Measurements from ENCODE around the gene CARMIL1.

CARMIL1 gene

DNA sequence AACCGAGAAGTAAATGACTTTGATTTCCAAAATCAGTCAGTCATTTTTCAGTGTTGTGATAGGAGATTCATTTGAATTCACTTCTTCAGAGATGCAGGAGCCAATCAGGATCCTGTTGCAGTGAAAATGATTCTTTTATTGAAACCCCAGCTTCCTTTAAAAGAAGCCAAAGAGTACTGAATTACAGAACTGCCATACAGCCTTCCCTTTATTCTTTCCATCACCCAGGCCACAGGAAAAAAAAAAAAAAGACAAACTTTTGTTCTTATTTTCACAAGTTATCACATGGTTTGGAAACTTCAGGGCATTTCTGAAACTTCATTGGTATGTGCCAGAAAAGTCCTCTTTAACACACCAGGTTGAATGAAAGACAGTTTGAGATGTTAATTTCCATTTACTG, 1.8 kb upstream of the CARMIL1 start:
- no peak overlapping the region; the same call in 1 of the 2 replicates for H3K27ac ChIP-seq
- TF ChIP-seq CTCF (conservative IDR thresholded peaks at IDR 0.05): no peak

DNA sequence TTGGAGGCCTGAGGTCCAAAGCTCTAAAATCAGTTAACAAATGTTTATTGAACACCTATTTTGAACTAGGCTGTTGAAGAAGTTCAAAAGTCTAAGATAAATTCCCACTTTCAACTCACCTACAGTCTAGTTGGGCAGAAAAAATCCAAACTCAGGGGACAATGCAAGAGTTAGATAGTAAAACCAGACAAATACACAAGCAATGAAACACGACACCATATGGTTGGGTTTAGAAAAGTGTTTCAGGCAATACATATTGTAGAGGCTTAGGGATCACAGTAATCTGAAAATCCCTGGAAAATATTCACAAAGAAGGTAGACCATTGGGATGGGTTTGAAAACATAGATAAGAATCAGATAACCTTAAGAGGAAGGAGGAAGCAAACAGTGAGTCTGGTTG, 1.3 kb upstream of the CARMIL1 start:
- peak overlapping the region; percentile 86 for H3K27ac ChIP-seq
- no peak for TF ChIP-seq CTCF (conservative IDR thresholded peaks at IDR 0.05)

- no peak for TF ChIP-seq CTCF (conservative IDR thresholded peaks at IDR 0.05)
- peak overlapping the region; percentile 86 for H3K27ac ChIP-seq
Observed at GRCh38 chr6:25278261-25278913, 787 bp upstream of the CARMIL1 start.

DNA sequence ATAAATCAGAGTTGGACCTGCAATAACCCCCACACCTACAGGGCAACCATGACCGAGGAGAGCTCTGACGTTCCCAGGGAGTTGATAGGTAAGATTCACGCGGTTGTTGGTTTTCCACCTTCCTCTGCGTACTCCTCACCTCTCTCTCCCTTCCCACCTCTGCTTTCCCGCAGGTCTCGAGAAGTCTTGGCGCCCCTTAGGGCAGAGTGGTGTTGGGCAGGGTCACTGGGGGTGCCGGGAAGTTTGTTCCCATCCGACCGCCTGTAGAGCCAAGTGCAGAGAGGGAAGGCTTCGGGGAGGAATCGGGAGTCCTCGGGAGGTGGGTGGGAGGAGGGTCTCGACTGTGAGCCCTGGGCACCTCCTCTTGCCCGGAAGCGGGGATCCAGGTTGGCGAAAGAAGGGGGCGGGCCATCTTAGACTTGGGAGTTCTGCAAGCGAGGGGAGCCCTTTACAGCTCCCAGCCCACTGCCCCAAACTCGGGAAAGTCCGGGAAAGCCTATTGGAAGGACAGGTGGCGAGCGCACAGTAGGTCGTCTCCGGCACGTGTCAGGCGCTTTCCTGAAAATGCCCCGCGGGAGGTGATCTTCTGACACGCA, 672 bp downstream of the CARMIL1 start:
- no peak for TF ChIP-seq CTCF (conservative IDR thresholded peaks at IDR 0.05)
- H3K27ac ChIP-seq: peak overlapping the region; percentile 86

DNA sequence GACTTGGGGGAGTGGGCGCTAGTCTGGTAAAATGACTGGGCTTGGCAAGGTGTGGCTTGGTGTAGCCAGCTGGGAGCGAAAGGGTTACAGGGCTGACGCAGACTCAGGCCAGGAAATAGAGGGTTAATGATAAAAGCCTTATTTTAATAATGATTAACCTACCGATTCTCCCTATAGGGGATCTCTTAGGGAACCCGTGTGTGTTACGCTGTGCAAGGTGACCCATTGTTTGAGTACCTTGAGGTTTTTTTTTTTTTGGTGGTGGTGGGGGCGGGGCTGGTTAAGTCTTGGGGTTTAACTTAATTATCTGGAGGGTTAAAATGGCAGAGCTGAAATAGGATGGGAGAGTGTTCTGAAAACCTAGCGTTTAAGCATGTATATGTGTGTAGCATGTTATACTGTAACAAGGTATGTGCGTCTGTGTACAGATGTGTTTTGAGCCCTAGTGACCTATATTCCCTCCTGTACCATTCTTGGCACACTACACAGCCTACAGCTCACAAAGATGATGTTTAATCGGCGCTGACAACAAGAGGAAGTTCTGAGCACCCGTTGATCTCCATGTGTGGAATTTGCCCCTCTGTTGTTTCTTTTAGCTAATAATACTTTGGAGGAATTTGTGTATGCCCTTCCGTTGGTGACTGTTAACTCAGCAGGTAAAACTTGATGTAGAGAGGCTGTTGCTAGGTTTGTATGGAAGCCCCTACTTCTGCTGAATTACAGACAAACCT, 1.3 kb downstream of the CARMIL1 start:
- peak overlapping the region; percentile 86 for H3K27ac ChIP-seq

DNA sequence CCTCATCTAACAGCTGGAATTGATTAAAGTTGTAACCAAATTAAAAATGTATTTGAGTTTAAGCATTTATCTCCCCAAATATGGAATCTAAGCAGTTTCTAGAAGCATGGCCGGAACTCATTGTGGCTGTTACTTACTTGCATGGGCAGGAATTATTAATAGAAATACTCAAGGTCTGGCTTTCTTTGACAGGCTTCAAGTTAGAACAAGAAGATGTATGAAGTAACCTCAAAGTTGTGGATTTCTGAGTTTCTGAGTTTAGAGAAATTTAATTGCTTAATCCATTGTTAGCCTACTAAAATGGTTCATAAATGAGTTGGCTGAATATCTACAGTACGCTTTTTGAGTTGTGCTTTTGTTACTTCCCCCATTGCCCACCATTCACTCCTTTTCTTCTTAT, 7.7 kb downstream of the CARMIL1 start:
- H3K27ac ChIP-seq: no peak overlapping the region
- no peak for TF ChIP-seq CTCF (conservative IDR thresholded peaks at IDR 0.05)

More for the DNA sequence above, 1.3 kb downstream of the CARMIL1 start:
- TF ChIP-seq CTCF (conservative IDR thresholded peaks at IDR 0.05): no peak

DNA sequence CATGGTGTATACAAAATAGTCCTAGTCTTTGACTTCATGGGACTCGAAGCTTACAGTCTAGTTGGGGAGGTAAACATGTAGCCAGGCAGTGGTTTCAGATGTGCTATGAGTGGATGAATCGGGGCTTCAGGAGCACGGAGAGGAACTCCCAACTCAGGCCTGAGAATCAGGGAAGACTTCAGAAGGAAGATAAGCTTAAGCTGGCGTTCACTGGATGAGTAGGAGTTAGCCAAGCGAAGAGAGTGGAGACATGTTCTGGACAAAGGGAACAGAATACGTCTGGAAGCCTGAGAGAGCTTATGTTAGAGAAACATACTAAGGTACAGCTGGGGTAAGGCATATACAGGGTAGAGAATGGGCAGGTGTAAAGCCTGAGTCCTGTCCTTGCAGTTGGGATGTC, 8.8 kb downstream of the CARMIL1 start:
- TF ChIP-seq CTCF (conservative IDR thresholded peaks at IDR 0.05): no peak
- H3K27ac ChIP-seq: no peak overlapping the region

Data from VCaP (cell line).